Smooth muscle cell of bladder (primary cell): ENCODE results near the gene DCN. TPM values are rescaled to one million over a fixed set of nuclear protein-coding genes. Genes with fewer than 3 reads are reported as not detected.

Experiments used
- total RNA-seq: library from RNA; depleted of rRNA; stranded (reverse); fragments of >200 nt; gene quantifications from 2 replicates; pipeline ENCODE4 v1.2.3, GENCODE V29; 2014

The DCN gene, protein sequence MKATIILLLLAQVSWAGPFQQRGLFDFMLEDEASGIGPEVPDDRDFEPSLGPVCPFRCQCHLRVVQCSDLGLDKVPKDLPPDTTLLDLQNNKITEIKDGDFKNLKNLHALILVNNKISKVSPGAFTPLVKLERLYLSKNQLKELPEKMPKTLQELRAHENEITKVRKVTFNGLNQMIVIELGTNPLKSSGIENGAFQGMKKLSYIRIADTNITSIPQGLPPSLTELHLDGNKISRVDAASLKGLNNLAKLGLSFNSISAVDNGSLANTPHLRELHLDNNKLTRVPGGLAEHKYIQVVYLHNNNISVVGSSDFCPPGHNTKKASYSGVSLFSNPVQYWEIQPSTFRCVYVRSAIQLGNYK
- total RNA-seq: 1,181 and 1,320 TPM in 2 replicates

DNA sequence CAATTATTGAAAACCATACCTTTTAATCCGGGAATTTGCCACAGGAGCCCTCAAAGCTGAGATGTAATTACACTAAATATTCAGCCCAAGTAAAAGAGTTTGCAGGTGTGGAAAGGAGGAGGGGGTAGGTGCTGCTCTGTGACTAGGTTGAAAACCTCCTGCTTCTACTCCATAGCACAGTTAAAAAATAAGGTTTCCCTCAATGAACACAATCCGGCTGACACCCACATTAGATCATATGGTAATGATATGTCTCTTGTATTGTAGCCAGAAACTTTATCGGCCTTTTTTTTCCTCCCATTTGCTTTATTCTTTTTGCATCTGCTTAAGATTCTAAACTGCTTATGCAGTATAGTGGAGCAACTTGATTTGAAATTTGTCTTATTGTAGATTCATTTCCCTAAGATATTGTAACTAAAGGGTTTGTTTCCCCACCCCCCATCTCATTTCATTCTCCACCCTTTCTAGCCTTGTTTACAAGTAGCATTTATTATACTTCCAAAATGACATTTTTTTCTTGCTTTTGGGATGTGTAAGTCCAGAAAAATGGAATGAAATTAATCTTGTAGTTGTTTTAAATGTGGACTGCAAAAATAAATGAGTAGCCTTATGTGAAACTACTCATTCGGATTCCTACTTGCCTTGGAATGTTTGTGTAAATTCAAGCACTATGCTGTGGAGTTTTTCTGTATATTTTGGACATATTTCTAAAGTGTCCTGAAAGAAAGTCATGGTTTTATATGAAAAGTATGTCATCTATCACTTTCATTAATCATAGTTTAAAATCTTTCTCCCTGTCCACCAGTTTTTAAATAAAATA lies at the start of gene DCN:
Gene DCN, minus strand, starts transcription at position 182 of the 820 bp plus-strand sequence. CDS start 4,265 bp downstream, outside the sequence.

DNA sequence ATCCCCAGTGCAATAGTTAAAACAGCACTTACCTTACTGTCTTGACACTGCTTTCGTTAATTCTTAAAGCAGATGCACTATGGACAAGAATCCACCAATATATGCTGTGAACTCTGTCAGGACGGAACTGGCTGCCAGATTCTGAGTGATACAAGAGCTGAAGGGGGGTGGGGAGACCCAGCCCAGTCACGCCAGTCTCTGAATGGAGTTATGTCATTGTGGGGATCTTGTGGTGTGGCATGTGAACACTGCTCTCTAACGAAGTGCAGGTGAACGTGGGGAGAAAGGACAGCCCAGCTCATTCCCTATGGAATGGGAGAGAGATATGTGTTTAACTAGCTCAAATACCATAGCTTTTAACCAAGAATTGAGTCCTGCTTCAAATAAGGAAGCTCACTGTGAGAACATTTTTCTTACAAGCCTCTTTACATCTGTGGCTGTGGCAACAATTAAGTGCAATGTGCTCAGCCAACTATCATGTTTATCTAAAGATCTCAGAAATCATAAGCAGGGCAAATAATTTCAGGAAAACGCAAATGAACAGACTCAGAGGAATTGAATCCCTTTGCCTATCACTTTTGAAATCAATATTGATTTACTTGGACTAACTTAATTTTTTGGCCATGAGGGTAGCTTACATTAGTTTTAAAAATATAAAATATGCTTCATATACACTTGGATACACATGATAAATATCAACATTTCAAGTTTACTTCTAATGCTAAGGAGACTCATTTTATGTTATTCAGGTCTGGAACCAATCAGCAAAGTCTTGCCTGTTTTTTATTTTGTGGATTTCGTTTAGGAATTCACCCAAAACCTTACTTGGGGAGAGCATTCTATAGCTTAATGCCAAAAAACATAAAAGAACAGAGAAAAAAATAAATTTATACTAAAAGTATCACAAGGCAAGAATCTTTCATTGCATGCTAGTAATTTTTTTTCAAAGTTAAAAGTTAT lies 71.0 kb downstream of the DCN start, which contains the start of gene LUM:
Gene LUM, minus strand, starts transcription at position 129 of the 960 bp plus-strand sequence. CDS start 2,515 bp downstream, outside the sequence.

Other genes with a start within 250 kb of the DCN start
- gene CCER1, start 227.6 kb downstream of the DCN start, total RNA-seq: not detected in 2 replicates
- gene EPYC, start 177.8 kb downstream of the DCN start, total RNA-seq: 0.09 TPM in 1 of 2 replicates, not detected in the other
- not detected in 2 replicates for gene KERA, start 124.8 kb downstream of the DCN start, total RNA-seq
- gene LUM, start 71.3 kb downstream of the DCN start, total RNA-seq: 1,417 and 1,464 TPM in 2 replicates